Choroid plexus epithelial cell (primary cell): ENCODE results near the gene ARHGAP40.

Experiments
- DNase-seq: peaks from one replicate; pipeline ENCODE4 v3.0.0-alpha.2; 2010; ENCODE audit warnings: low read depth
- H3K4me3 ChIP-seq: 2 replicates; pipeline ENCODE4 v1.5.1; 2011; ENCODE audit warnings: low read depth, mild to moderate bottlenecking, control low read depth, low read length, moderate library complexity
- CTCF ChIP-seq: conservative IDR thresholded peaks from 2 replicates; pipeline ENCODE4 v1.5.1; 2011; ENCODE audit warnings: low read depth, mild to moderate bottlenecking, control low read depth, inconsistent platforms, low read length, moderate library complexity

The ARHGAP40 gene

GRCh38 chr20:38674765-38675133 is 73.1 kb downstream of the ARHGAP40 start:
- TF ChIP-seq CTCF, result no peak
- peak overlapping the region; percentile 63 for H3K4me3 ChIP-seq
- DNase-seq, result no peak

- TF ChIP-seq CTCF, result no peak
- H3K4me3 ChIP-seq, result no peak overlapping the region
- DNase-seq, result no peak
Measured at GRCh38 chr20:38676576-38676975, 75.0 kb downstream of the ARHGAP40 start.

- DNase-seq, result peak; percentile 48
- H3K4me3 ChIP-seq, result no peak overlapping the region
- TF ChIP-seq CTCF, result no peak
Measured at GRCh38 chr20:38680500-38681306, 79.1 kb downstream of the ARHGAP40 start.

GRCh38 chr20:38685271-38685670 is 83.7 kb downstream of the ARHGAP40 start:
- TF ChIP-seq CTCF, result no peak
- H3K4me3 ChIP-seq, result no peak overlapping the region
- no peak for DNase-seq

GRCh38 chr20:38685853-38686473 is 84.4 kb downstream of the ARHGAP40 start:
- peak; percentile 66 for DNase-seq
- TF ChIP-seq CTCF, result no peak
- H3K4me3 ChIP-seq, result no peak overlapping the region

- TF ChIP-seq CTCF, result no peak
- DNase-seq, result peak; percentile 82
- no peak overlapping the region for H3K4me3 ChIP-seq
Measured at GRCh38 chr20:38692436-38693411, 91.1 kb downstream of the ARHGAP40 start.
